T-helper 17 cell (primary cell): Measurements from ENCODE around the gene ROBO3. TPM values are rescaled to one million over a fixed set of nuclear protein-coding genes. Genes with fewer than 3 reads are reported as not detected.

Source experiments
- ATAC-seq: fragments of 150-1000 bp; cut with Tn5 transposase; 2 replicates; pipeline ENCODE4 v1.10.0; 2021; ENCODE audit warnings: mild to moderate bottlenecking, moderate library complexity
- DNase-seq, 3 donors: peaks; one replicate each; pipeline versions ENCODE4 v3.0.0 to v3.0.0-alpha.2; 2020 to 2021
- H3K9me3 ChIP-seq: one replicate; pipeline ENCODE4 v1.7.0; 2013; ENCODE audit warnings: low read length, mild to moderate bottlenecking; ENCODE audit not compliant: control insufficient read depth, poor library complexity, severe bottlenecking
- H3K27ac Mint-ChIP-seq: one replicate; pipeline ENCODE4 v1.8.0; 2022; ENCODE audit warnings: mild to moderate bottlenecking, moderate library complexity, mixed read lengths
- H3K27me3 Mint-ChIP-seq: one replicate; pipeline ENCODE4 v1.8.0; 2022; ENCODE audit warnings: mixed read lengths
- H3K36me3 Mint-ChIP-seq: one replicate; pipeline ENCODE4 v1.8.0; 2022; ENCODE audit warnings: low read depth, mixed read lengths
- H3K4me1 Mint-ChIP-seq: one replicate; pipeline ENCODE4 v1.8.0; 2022; ENCODE audit warnings: mild to moderate bottlenecking, mixed read lengths
- H3K4me3 Mint-ChIP-seq: one replicate; pipeline ENCODE4 v1.8.0; 2022; ENCODE audit warnings: mild to moderate bottlenecking, moderate library complexity, mixed read lengths
- total RNA-seq, 4 donors: library from RNA in 2 of 4; stranded (reverse) in 2 of 4; gene quantifications; one replicate each; pipeline ENCODE4 v1.2.3 and lab custom pipeline; 2022 to 2026

Gene ROBO3
- total RNA-seq, 2 donors from 2014 or later = 17.5 to 18.0 TPM

- Mint-ChIP-seq H3K4me1 (peaks cover 14% of the 10 kb centered on the region), H3K27ac (no peak overlapping the region), H3K36me3 (peaks cover 4% of the 10 kb centered on the region), H3K4me3 (no peak overlapping the region), H3K27me3 (peaks cover 61% of the 10 kb centered on the region)
- H3K9me3 ChIP-seq = no peaks in the 10 kb centered on the region
- DNase-seq (no peak), ATAC-seq (no peak)
Measured at GRCh38 chr11:124873951-124874350, 8.7 kb downstream of the ROBO3 start.

GRCh38 chr11:124874571-124875255, 9.5 kb downstream of the ROBO3 start:
- H3K27me3 Mint-ChIP-seq = peaks cover 53% of the 10 kb centered on the region
- H3K4me1 Mint-ChIP-seq = peaks cover 16% of the 10 kb centered on the region
- H3K27ac Mint-ChIP-seq = peak overlapping the region; percentile 34
- no peaks in the 10 kb centered on the region for H3K9me3 ChIP-seq
- peak overlapping the region; percentile 86 for H3K4me3 Mint-ChIP-seq
- ATAC-seq = no peak
- DNase-seq = no peak
- H3K36me3 Mint-ChIP-seq = peaks cover 2% of the 10 kb centered on the region

- H3K4me3 Mint-ChIP-seq = peak overlapping the region; percentile 86
- ATAC-seq = no peak
- peaks cover 14% of the 10 kb centered on the region for H3K4me1 Mint-ChIP-seq
- no peaks in the 10 kb centered on the region for H3K9me3 ChIP-seq
- H3K27ac Mint-ChIP-seq = peak overlapping the region; percentile 34
- no peak for DNase-seq
- H3K27me3 Mint-ChIP-seq = peaks cover 46% of the 10 kb centered on the region
- peaks cover 2% of the 10 kb centered on the region for H3K36me3 Mint-ChIP-seq
Measured at GRCh38 chr11:124875401-124875800, 10.2 kb downstream of the ROBO3 start.

- DNase-seq = peak; percentile 58 to 67 (median 60)
- Mint-ChIP-seq H3K36me3 (peaks cover 2% of the 10 kb centered on the region), H3K27ac (peak overlapping the region; percentile 49), H3K27me3 (peaks cover 41% of the 10 kb centered on the region), H3K4me1 (peaks cover 16% of the 10 kb centered on the region), H3K4me3 (peak overlapping the region; percentile 86)
- no peaks in the 10 kb centered on the region for H3K9me3 ChIP-seq
- peak; percentile 96 for ATAC-seq
Measured at GRCh38 chr11:124875943-124876817, 10.9 kb downstream of the ROBO3 start.

GRCh38 chr11:124876818-124877630, 11.8 kb downstream of the ROBO3 start:
- H3K36me3 Mint-ChIP-seq = peaks cover 2% of the 10 kb centered on the region
- H3K27me3 Mint-ChIP-seq = peaks cover 35% of the 10 kb centered on the region
- peak overlapping the region; percentile 86 for H3K4me3 Mint-ChIP-seq
- DNase-seq (no peak), ATAC-seq (no peak)
- H3K27ac Mint-ChIP-seq = peak overlapping the region; percentile 49
- no peaks in the 10 kb centered on the region for H3K9me3 ChIP-seq
- peaks cover 16% of the 10 kb centered on the region for H3K4me1 Mint-ChIP-seq

GRCh38 chr11:124877631-124877909, 12.3 kb downstream of the ROBO3 start:
- no peak for ATAC-seq
- H3K27ac Mint-ChIP-seq = no peak overlapping the region

GRCh38 chr11:124877910-124878758, 12.9 kb downstream of the ROBO3 start:
- Mint-ChIP-seq H3K4me1 (peaks cover 13% of the 10 kb centered on the region), H3K27me3 (peaks cover 24% of the 10 kb centered on the region), H3K36me3 (peaks cover 2% of the 10 kb centered on the region), H3K4me3 (peak overlapping the region; percentile 86), H3K27ac (no peak overlapping the region)
- ATAC-seq (no peak), DNase-seq (no peak)
- no peaks in the 10 kb centered on the region for H3K9me3 ChIP-seq

More at GRCh38 chr11:124877631-124877909, 12.3 kb downstream of the ROBO3 start:
- no peak for DNase-seq
- no peaks in the 10 kb centered on the region for H3K9me3 ChIP-seq
- peak overlapping the region; percentile 86 for H3K4me3 Mint-ChIP-seq
- peaks cover 2% of the 10 kb centered on the region for H3K36me3 Mint-ChIP-seq
- H3K4me1 Mint-ChIP-seq = peaks cover 14% of the 10 kb centered on the region
- peaks cover 30% of the 10 kb centered on the region for H3K27me3 Mint-ChIP-seq

GRCh38 chr11:124878759-124879492, 13.7 kb downstream of the ROBO3 start:
- no peak overlapping the region for H3K27ac Mint-ChIP-seq

GRCh38 chr11:124879493-124880289, 14.5 kb downstream of the ROBO3 start:
- H3K27ac Mint-ChIP-seq = no peak overlapping the region
- peaks cover 18% of the 10 kb centered on the region for H3K27me3 Mint-ChIP-seq
- ATAC-seq (no peak), DNase-seq (no peak)
- peaks cover 2% of the 10 kb centered on the region for H3K36me3 Mint-ChIP-seq
- H3K4me3 Mint-ChIP-seq = no peak overlapping the region
- no peaks in the 10 kb centered on the region for H3K9me3 ChIP-seq
- peaks cover 11% of the 10 kb centered on the region for H3K4me1 Mint-ChIP-seq

More at GRCh38 chr11:124878759-124879492, 13.7 kb downstream of the ROBO3 start:
- ATAC-seq (no peak), DNase-seq (no peak)
- peaks cover 2% of the 10 kb centered on the region for H3K36me3 Mint-ChIP-seq
- no peaks in the 10 kb centered on the region for H3K9me3 ChIP-seq
- peaks cover 16% of the 10 kb centered on the region for H3K27me3 Mint-ChIP-seq
- H3K4me3 Mint-ChIP-seq = peak overlapping the region; percentile 59
- H3K4me1 Mint-ChIP-seq = peaks cover 13% of the 10 kb centered on the region

GRCh38 chr11:124880290-124880611, 15.0 kb downstream of the ROBO3 start:
- peaks cover 11% of the 10 kb centered on the region for H3K4me1 Mint-ChIP-seq
- ATAC-seq (no peak), DNase-seq (no peak)
- no peak overlapping the region for H3K4me3 Mint-ChIP-seq
- H3K27ac Mint-ChIP-seq = no peak overlapping the region
- peaks cover 2% of the 10 kb centered on the region for H3K36me3 Mint-ChIP-seq
- peaks cover 13% of the 10 kb centered on the region for H3K27me3 Mint-ChIP-seq
- no peaks in the 10 kb centered on the region for H3K9me3 ChIP-seq

GRCh38 chr11:124880958-124881357, 15.7 kb downstream of the ROBO3 start:
- DNase-seq (no peak), ATAC-seq (no peak)
- peaks cover 16% of the 10 kb centered on the region for H3K27me3 Mint-ChIP-seq
- no peaks in the 10 kb centered on the region for H3K9me3 ChIP-seq
- no peak overlapping the region for H3K27ac Mint-ChIP-seq
- peaks cover 9% of the 10 kb centered on the region for H3K4me1 Mint-ChIP-seq
- peaks cover 2% of the 10 kb centered on the region for H3K36me3 Mint-ChIP-seq
- H3K4me3 Mint-ChIP-seq = no peak overlapping the region
